Epithelial cell of proximal tubule (primary cell): Measurements from ENCODE around the gene PAX7. TPM values are rescaled to one million over a fixed set of nuclear protein-coding genes. Genes with fewer than 3 reads are reported as not detected.
"Not testable (repeated sequence)": the region's sequence is repeated elsewhere in the genome, so short reads cannot be mapped to it uniquely, and the experiment has no call there.

Source experiments
- DNase-seq: peaks from one replicate; pipeline ENCODE4 v3.0.0-alpha.2; 2011; ENCODE audit warnings: low read depth
- H3K4me3 ChIP-seq: 2 replicates; pipeline ENCODE4 v1.5.1; 2011; ENCODE audit warnings: low read depth, mild to moderate bottlenecking, low read length
- CTCF ChIP-seq: conservative IDR thresholded peaks from 2 replicates; pipeline ENCODE4 v1.5.1; 2012; ENCODE audit warnings: low read depth, mild to moderate bottlenecking, low read length
- total RNA-seq: library from RNA; depleted of rRNA; stranded (reverse); fragments of >200 nt; gene quantifications from 2 replicates; pipeline ENCODE4 v1.2.3, GENCODE V29; 2015

PAX7 gene
- total RNA-seq, 1 donor from 2014 or later, result not detected

GRCh38 chr1:18691648-18692047 lies 61.0 kb downstream of the PAX7 start:
- TF ChIP-seq CTCF, result no peak
- DNase-seq, result no peak

GRCh38 chr1:18693256-18694098 lies 62.8 kb downstream of the PAX7 start:
- no peak for DNase-seq
- H3K4me3 ChIP-seq, result no peak overlapping the region
- no peak for TF ChIP-seq CTCF

More at GRCh38 chr1:18691648-18692047, 61.0 kb downstream of the PAX7 start:
- no peak overlapping the region for H3K4me3 ChIP-seq

- not testable (repeated sequence) for DNase-seq, H3K4me3 ChIP-seq
Observed at GRCh38 chr1:18694289-18694688, 63.6 kb downstream of the PAX7 start.

- H3K4me3 ChIP-seq, result no peak overlapping the region
Observed at GRCh38 chr1:18697541-18697940, 66.9 kb downstream of the PAX7 start.

GRCh38 chr1:18700530-18700929 lies 69.9 kb downstream of the PAX7 start:
- H3K4me3 ChIP-seq, result no peak overlapping the region
- TF ChIP-seq CTCF, result no peak
- DNase-seq, result no peak

More at GRCh38 chr1:18697541-18697940, 66.9 kb downstream of the PAX7 start:
- no peak for TF ChIP-seq CTCF
- DNase-seq, result no peak

- no peak for TF ChIP-seq CTCF
- H3K4me3 ChIP-seq, result no peak overlapping the region
- no peak for DNase-seq
Observed at GRCh38 chr1:18701183-18701582, 70.5 kb downstream of the PAX7 start.

GRCh38 chr1:18703041-18703621 lies 72.5 kb downstream of the PAX7 start:
- no peak overlapping the region for H3K4me3 ChIP-seq
- no peak for DNase-seq
- TF ChIP-seq CTCF, result no peak
